ENCODE measurements around the gene TSC22D1.

TSC22D1 gene

GRCh38 chr13:44423824-44424223, 152.3 kb downstream of the TSC22D1 start:
- DNase-seq = no peak

DNA sequence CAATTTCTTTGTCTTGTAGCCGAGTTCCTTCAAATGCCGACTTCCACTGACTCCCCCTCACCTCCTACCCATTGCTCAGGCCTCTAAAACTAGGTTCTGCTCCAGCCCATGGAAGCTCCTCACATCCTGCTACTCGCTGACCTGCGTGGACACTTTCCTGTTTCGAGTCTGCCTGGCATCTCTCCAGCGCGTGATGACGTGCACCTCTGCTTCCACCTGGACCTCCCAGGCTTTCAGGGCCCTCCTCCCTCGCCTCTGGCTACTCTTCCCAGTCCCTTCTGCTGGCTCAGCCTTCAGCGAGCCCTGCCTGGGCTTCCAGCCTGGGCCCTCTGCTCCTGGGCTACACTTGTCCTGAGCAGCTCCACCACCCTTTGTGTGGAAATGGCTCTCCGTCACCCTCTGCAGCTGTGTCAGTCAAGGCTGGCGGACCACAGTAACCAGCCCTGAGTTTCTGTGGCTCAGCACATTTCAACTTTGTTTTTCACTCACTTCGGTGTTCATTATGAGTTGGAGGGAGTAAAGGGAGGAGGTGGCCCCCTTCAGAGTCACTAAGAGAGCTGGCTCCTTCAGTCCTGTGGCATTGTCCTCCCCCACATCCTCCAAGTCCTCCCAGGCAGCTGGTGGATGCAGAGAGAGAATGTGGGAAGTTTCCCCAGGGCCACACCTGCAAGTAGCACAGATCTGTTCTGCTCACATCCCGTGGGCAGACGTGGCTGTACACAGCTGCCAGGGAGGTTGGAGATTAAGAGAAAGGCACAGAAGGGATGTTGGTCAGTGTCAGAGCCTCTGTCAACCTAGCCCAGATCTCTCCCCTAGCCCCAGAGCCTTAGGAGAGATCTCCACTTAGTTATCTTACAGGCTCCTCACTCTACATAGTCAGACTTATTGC, 153.1 kb downstream of the TSC22D1 start:
- DNase-seq = no peak

GRCh38 chr13:44421853-44422525, 154.1 kb downstream of the TSC22D1 start:
- no peak for DNase-seq

DNA sequence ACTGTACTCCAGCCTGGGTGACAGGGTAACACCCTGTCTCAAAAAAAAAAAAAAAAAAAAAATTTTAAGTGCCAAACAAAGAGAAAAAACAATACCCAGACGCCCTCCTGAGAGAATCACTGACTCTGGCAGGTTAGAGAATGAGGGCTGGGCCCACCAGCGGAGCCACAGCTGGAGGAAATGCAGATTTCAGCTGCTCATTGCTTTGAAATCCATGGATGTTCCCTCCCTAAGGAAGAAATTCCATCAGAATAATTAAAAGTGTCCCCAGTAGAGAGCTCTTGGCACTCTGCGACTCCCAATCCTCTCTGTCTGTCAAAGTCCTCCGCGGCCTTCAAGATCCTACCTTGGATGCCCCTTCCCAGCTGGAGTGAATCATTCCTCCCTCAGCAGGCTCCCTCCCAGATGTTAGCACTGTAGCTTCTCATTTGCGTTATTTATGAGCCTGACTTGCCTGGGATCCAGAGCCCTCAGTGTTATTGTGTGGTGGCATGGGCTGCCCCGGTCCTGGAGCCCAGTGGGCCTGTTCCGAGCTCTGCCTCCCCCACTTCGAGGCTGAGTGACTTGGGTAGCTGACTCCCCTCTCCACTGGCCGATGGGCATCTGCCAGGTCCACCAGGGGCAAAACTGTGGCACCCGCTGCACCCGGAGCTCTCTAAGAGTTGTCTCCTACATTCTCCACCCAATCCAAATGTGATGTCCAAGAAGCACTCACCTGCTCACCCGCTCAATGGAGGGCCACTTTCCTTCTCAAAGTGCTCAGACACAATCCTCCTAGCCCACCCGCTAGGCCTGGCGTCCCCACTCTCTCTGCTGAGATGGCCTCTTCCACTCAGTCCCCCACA, 155.5 kb downstream of the TSC22D1 start:
- DNase-seq = no peak

GRCh38 chr13:44417876-44418275, 158.3 kb downstream of the TSC22D1 start:
- no peak for DNase-seq

GRCh38 chr13:44417446-44417845, 158.7 kb downstream of the TSC22D1 start:
- no peak for DNase-seq

DNA sequence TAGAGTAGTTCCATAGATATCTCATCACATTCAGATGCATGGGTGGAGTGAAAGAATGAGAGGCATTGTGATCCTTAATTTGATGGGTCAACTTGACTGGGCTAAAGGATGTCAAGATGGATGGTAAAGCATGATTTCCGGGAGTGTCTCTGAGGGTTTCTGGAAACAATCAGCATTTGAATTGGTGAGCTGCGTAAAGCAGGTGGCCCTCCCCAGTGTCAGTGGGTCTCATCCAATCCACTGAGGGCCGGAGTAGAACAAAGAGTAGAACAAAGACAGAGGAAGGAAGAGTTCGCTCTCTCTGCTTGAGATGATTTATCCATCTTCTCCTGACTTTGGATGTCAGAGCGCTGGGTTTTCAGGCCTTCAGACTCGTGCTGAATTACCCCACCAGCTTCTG, 159.4 kb downstream of the TSC22D1 start:
- DNase-seq = no peak

- no peak for DNase-seq
Observed at GRCh38 chr13:44416301-44416700, 159.8 kb downstream of the TSC22D1 start.

DNA sequence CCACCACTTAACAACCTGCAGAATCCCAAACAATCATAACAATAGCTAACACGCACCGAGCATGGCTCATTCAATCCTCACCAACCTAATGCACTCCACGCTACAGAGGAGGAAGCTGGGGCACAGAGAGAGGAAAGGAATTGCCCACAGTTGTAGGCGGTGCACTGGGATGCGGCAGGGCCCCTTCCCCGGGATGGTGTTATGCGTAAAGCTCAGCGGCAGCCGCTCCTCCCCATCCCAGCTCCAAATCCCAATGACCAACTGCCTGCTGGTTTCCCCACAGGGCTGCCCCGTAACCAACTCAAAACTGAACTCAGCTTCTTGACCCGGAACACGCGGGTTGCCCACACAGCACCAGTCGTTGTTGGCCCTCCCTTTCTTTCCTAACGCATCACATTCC, 160.3 kb downstream of the TSC22D1 start:
- no peak for DNase-seq

DNA sequence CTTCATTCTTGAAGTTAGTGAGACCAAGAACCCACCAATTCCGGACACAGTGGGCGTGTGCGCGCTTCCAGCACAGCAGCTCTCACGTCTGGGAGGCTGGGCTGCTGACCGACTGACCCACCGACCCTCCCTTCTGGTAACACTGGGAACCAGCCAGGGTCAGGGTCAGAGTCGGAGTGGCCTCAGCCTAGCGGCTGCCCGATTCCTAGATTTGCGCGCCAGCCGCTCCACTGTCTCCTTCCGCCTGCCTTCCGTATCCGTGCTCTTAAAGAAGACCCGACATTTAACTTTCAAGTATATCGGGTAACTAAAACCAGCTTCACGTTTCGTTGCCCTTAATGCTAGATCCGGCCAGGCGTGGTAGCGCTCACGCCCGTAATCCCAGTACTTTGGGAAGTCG, 161.4 kb downstream of the TSC22D1 start:
- DNase-seq = no peak

- DNase-seq = no peak
Observed at GRCh38 chr13:44413095-44413494, 163.0 kb downstream of the TSC22D1 start.

DNA sequence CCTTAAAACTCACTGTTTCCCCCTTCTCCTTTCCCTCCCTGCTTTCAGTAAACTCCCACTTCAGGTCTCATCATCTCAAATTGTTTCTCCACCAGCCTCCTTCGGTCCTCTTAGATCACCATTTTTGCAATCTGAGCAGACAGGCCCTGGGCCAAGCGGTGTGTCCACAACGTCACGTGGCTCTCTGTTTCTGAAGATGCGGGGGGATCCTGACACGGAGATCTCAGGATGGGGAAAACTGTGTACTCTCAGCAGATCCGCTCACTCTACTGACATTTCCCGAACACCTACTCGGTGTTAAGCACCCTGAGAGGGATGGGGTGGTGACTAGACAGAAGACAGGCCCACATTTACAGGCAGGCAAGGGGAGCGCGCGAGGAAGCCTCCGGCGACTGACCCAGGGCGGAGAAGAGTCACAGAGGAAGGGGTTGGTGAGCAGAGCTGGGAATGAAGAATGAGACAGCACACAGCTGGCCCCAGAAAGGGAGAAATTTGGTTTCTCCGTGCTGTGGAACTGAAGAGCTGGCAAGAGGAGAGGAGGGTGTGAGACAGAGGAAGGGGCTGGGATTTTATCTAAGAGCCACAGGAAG, 163.7 kb downstream of the TSC22D1 start:
- no peak for DNase-seq

GRCh38 chr13:44411841-44412240, 164.3 kb downstream of the TSC22D1 start:
- no peak for DNase-seq

DNA sequence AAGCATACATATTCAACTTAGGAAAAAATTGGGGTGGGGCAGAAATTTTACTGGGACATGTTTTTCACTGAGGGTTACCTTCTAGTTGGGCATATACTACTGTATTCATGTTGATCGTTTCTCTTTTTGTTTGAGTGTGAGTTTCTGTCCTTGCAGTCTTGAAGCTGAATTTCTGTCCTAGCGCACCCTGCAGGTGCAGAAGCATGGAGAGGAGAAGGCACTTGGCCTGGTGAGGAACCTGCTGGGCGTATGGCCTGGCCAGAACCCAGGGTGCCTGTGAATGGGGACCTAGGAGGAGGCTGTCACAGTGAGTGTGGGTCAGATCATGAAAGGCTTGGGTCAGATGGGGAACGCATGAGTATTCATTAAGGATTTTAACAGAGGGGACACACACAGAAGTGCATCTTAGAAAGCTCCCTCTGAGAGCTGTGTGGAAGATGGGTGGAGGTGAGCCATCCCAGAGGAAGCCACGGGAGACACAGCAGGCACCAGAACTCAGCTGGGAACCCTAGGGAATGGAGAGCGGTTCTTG, 165.7 kb downstream of the TSC22D1 start:
- no peak for DNase-seq

GRCh38 chr13:44409595-44409994, 166.5 kb downstream of the TSC22D1 start:
- DNase-seq = no peak

DNA sequence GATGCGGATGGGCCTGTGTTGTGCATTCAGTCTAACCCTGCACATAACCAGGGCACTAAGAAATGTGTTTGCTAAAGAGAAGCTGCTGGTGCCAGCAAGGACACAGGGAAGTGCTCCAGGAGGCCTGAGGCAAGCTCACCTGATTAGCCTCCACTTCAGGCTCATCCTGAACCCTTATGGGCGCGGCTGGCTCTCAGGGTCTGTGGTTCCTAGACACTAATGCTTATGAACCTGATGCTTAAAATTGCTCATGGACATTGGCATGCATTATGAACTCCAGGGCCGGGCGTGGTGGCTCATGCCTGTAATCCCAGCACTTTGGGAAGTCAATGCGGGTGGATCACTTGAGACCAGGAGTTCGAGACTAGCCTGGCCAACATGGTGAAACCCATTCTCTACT, 168.2 kb downstream of the TSC22D1 start:
- no peak for DNase-seq

DNA sequence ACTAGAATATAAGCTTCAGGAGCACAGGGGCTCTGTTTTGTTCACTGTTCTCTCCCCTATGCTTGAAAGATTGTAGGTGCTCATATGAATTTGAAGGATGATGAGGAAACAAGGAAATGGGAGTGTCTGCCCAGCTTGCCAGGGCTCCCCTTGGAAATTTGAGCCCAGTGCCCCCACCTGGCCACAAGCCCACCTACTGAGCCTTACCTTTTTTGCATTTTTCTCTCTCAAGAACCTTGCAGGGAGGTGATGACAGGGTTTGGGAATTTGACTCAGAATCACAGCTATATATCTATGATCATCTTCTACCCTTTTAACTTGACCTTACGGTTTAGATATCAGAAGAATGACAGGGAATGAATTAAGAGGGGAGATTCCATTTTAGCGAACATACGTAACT, 168.8 kb downstream of the TSC22D1 start:
- no peak for DNase-seq

GRCh38 chr13:44406617-44407016, 169.5 kb downstream of the TSC22D1 start:
- no peak for DNase-seq

- no peak for DNase-seq
Observed at GRCh38 chr13:44404261-44405132, 171.6 kb downstream of the TSC22D1 start.

DNA sequence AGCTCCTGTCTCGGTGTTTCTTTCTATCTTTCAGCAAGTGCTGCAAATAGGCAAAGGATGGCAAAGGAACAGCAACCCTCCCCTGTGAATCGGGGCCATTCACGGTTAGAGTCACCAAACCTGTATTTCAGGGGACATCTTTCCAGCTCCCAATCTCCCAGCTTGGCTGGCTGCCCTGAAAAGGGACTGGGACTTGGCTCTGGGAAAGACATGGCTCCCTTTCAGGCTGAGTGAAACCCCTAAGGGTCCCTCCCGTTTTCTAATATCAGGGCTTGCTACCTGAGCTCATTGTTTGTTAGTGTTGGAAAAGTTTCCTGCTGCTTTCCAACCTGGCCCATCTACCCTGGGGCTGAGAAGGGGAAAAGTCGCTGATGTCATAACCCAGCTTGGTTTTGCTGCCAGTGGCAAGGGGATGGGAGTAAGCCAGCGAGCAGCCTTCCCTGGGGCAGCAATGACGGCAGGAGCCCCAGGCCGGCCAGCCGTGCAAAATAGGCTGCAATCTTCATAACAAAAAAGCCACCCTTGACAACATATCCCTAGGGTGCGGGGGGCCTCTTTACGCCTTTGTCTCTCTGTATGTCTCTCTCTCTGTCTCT, 172.6 kb downstream of the TSC22D1 start:
- DNase-seq = no peak

DNA sequence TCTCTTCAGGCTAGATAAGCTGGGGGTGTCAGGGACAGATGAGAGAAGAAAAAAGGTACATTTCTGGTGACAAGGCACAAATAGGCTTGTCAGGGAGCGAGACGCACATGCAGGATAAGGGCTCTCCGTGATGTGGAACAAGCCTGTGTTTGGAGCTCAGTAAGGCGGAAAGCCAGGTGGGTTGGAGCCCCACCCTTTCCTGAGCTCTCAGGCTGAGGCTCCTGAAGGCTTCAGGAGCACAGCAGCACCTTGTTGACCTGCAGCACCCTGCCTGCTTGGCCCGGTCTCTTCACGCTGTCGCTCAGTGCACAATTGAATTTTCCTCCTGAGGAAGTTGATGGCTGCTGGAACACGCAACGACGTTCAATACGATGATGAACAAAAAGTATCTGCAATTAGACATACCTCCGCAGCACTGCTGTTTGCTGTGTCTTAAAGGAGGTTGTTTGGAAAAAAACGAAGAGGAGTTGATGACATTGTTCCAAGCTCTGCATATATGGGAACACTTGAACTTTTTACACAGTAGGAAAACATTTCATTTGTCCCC, 173.2 kb downstream of the TSC22D1 start:
- DNase-seq = no peak

Data from central memory CD4-positive, alpha-beta T cell (primary cell).